ENCODE measurements around the gene SNRPB2.

Gene SNRPB2

GRCh38 chr20:16732506-16733152, 2.8 kb downstream of the SNRPB2 start:
- DNase-seq: peak in 2 of 4 experiments; percentile 29 to 34

- DNase-seq: no peak
These were observed 10.7 kb downstream of the SNRPB2 start for GRCh38 chr20:16740365-16741072.

- DNase-seq: no peak
These were observed 14.5 kb downstream of the SNRPB2 start for GRCh38 chr20:16744178-16744807.

GRCh38 chr20:16745204-16745603, 15.4 kb downstream of the SNRPB2 start:
- no peak for DNase-seq

GRCh38 chr20:16747291-16747811, 17.5 kb downstream of the SNRPB2 start:
- DNase-seq: no peak

- DNase-seq: no peak
These were observed 18.6 kb downstream of the SNRPB2 start, which contains the start of gene OTOR for GRCh38 chr20:16748308-16748900. Gene OTOR (plus strand): TSS chr20:16748358. CDS start chr20:16748402, 44 bp downstream.

GRCh38 chr20:16749573-16749972, 19.7 kb downstream of the SNRPB2 start:
- no peak for DNase-seq

GRCh38 chr20:16752082-16752481, 22.3 kb downstream of the SNRPB2 start:
- no peak for DNase-seq

GRCh38 chr20:16752901-16753300, 23.1 kb downstream of the SNRPB2 start:
- no peak for DNase-seq

- no peak for DNase-seq
These were observed 28.8 kb downstream of the SNRPB2 start for GRCh38 chr20:16758454-16759180.

- no peak for DNase-seq
These were observed 29.3 kb downstream of the SNRPB2 start for GRCh38 chr20:16759181-16759563.

- DNase-seq: no peak
These were observed 30.8 kb downstream of the SNRPB2 start for GRCh38 chr20:16760431-16761304.

- peak; percentile 69 to 74 (median 72) for DNase-seq
These were observed 31.5 kb downstream of the SNRPB2 start for GRCh38 chr20:16761305-16761829.

- DNase-seq: no peak
These were observed 34.7 kb downstream of the SNRPB2 start for GRCh38 chr20:16764560-16764959.

GRCh38 chr20:16771213-16771612, 41.4 kb downstream of the SNRPB2 start:
- DNase-seq: no peak

- no peak for DNase-seq
These were observed 46.1 kb downstream of the SNRPB2 start for GRCh38 chr20:16775961-16776360.

- no peak for DNase-seq
These were observed 47.3 kb downstream of the SNRPB2 start for GRCh38 chr20:16777126-16777525.

GRCh38 chr20:16778159-16778558, 48.3 kb downstream of the SNRPB2 start:
- DNase-seq: no peak

- DNase-seq: no peak
These were observed 51.7 kb downstream of the SNRPB2 start for GRCh38 chr20:16781496-16781895.

GRCh38 chr20:16785226-16785625, 55.4 kb downstream of the SNRPB2 start:
- DNase-seq: no peak

Measured in suppressor macrophage (primary cell).